Heart left ventricle (tissue), 13 donors: ENCODE results near the gene RCC2.

Source experiments
- POLR2A ChIP-seq, 2 donors: fragments of 450-650 bp; IDR thresholded peaks; one replicate each; pipeline ENCODE4 v1.6.1; 2017; ENCODE audit warnings: antibody characterized with exemption in 2 of 2, mild to moderate bottlenecking in 2 of 2, moderate library complexity in 2 of 2
- TF ChIP-seq, protein P1 (sequence below), 12 donors: fragments of 200-600 bp; sonication (generic) in 4 of 12; IDR thresholded peaks; one replicate each; pipeline versions ENCODE4 v1.5.0 to v1.8.0; 2018 to 2022; ENCODE audit warnings: antibody characterized with exemption in 12 of 12, mild to moderate bottlenecking in 5 of 12
- donor health status: ischemic (EF 13 %, LVEDD 7.1; RV severe dilation, severe dysfunction).
- donor health status: DM: no; HTN: yes; CAD: no.
- donor health status: DM: no; HTN: no; CAD: no.
- donor health status: ischemic (EF 25% LVEDD 6.9; RV normal size, moderate dysfunction).
- donor health status: ischemic (EF 25% LVEDD 5.7; RV mildly dilated, moderate dysfunction).
- donor health status: ischemic (EF 35%, LVEDD 5.7; RV mildly dilated, moderate dysfunction).
- donor health status: nonischemic (EF 11% LVEDD 7.7; RV severe dilation, severe dysfunction).
- donor health status: DM: yes; HTN: yes; CAD: no.
- donor health status: PGD.
- donor health status: ischemic (EF 29% LVEDD 5.4; RV normal size, mild dysfunction).
- donor health status: nonischemic (EF 23%, LVEDD 6.1; RV moderate dilation, normal function).

GRCh38 chr1:17470021-17470799 lies 30.7 kb upstream of the RCC2 start:
- TF ChIP-seq, protein P1, sequence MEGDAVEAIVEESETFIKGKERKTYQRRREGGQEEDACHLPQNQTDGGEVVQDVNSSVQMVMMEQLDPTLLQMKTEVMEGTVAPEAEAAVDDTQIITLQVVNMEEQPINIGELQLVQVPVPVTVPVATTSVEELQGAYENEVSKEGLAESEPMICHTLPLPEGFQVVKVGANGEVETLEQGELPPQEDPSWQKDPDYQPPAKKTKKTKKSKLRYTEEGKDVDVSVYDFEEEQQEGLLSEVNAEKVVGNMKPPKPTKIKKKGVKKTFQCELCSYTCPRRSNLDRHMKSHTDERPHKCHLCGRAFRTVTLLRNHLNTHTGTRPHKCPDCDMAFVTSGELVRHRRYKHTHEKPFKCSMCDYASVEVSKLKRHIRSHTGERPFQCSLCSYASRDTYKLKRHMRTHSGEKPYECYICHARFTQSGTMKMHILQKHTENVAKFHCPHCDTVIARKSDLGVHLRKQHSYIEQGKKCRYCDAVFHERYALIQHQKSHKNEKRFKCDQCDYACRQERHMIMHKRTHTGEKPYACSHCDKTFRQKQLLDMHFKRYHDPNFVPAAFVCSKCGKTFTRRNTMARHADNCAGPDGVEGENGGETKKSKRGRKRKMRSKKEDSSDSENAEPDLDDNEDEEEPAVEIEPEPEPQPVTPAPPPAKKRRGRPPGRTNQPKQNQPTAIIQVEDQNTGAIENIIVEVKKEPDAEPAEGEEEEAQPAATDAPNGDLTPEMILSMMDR (IDR thresholded peaks at IDR 0.05) = no peak
- no peak for TF ChIP-seq POLR2A (IDR thresholded peaks at IDR 0.05)
